GM18858 (cell line): ENCODE results near the gene TNS3.

Experiments used
- ATAC-seq: cut with Tn5 transposase; IDR thresholded peaks from one replicate; pipeline ENCODE4 v1.9.1; 2021; ENCODE audit not compliant: unreplicated experiment

Gene TNS3

GRCh38 chr7:47393406-47393805, 188.5 kb downstream of the TNS3 start:
- ATAC-seq: no peak

GRCh38 chr7:47392241-47392759, 189.6 kb downstream of the TNS3 start:
- ATAC-seq: no peak

- no peak for ATAC-seq
Measured at GRCh38 chr7:47391726-47392125, 190.2 kb downstream of the TNS3 start.

- no peak for ATAC-seq
Measured at GRCh38 chr7:47390914-47391313, 191.0 kb downstream of the TNS3 start.

- ATAC-seq: no peak
Measured at GRCh38 chr7:47389923-47390630, 191.8 kb downstream of the TNS3 start.

- no peak for ATAC-seq
Measured at GRCh38 chr7:47389171-47389922, 192.6 kb downstream of the TNS3 start.

GRCh38 chr7:47387506-47387905, 194.4 kb downstream of the TNS3 start:
- ATAC-seq: no peak

- ATAC-seq: no peak
Measured at GRCh38 chr7:47386273-47386835, 195.6 kb downstream of the TNS3 start.

GRCh38 chr7:47385536-47386125, 196.3 kb downstream of the TNS3 start:
- ATAC-seq: no peak

GRCh38 chr7:47384755-47385535, 197.0 kb downstream of the TNS3 start:
- ATAC-seq: no peak

GRCh38 chr7:47383696-47384445, 198.0 kb downstream of the TNS3 start:
- no peak for ATAC-seq

- ATAC-seq: no peak
Measured at GRCh38 chr7:47383072-47383471, 198.8 kb downstream of the TNS3 start.

GRCh38 chr7:47382200-47382599, 199.7 kb downstream of the TNS3 start:
- ATAC-seq: no peak

- no peak for ATAC-seq
Measured at GRCh38 chr7:47381134-47381495, 200.8 kb downstream of the TNS3 start.

- no peak for ATAC-seq
Measured at GRCh38 chr7:47380325-47381133, 201.4 kb downstream of the TNS3 start.

GRCh38 chr7:47379629-47380324, 202.1 kb downstream of the TNS3 start:
- ATAC-seq: no peak

GRCh38 chr7:47378728-47379395, 203.0 kb downstream of the TNS3 start:
- no peak for ATAC-seq

GRCh38 chr7:47377741-47378140, 204.2 kb downstream of the TNS3 start:
- ATAC-seq: no peak
